ENCODE results near the gene RIPK3. TPM values are rescaled to one million over a fixed set of nuclear protein-coding genes. Genes with fewer than 3 reads are reported as not detected.

Gene RIPK3
- total RNA-seq, 4 donors from 2014 or later: 0.29 to 123 (median 6.0) TPM

DNA sequence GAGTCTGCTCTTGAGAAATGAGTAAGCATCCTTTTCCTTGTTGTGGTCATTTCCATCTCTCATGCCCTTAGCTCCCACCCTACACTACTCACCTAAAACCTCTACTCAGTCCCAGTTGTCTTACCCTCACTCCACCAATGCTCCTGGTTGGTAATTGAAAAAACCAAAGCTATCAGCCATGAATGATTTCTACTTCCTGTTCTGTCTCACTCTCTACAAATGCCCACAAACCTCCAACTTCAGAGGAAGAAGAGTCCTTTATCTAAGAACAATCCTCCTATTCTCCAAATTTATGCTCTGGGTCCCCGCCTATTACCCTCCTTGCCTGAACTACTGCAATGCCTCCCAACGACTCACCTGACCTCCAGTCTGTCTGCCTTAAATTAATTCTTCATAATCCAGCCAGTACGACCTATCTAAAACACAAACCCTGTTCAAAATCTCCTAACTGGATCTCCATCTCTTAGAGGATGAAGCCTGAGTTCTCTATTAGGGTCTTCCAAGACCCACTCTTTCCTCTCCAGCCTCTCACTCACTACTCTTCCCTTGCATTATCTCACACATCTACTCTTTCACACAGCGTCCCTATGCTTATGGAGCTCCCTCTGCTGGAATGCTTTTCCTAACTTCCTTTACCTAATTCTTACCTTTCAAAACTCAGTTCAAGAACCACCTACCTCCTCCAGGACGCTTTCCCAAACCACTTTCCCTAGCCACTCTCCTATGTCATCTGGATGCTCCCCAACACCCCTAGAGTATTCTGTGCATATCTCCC lies 42.4 kb downstream of the RIPK3 start:
- H3K27ac ChIP-seq: no peak overlapping the region
- no peaks in the 10 kb centered on the region for H3K4me1 ChIP-seq
- no peak for TF ChIP-seq POLR2A (IDR thresholded peaks at IDR 0.05)
- H3K4me3 ChIP-seq: no peak overlapping the region
- no peak for DNase-seq
- no peaks in the 10 kb centered on the region for H3K36me3 ChIP-seq
- H3K9me3 ChIP-seq: no peaks in the 10 kb centered on the region
- no peaks in the 10 kb centered on the region for H3K27me3 ChIP-seq
- intact Hi-C loops (cut with DNase I; ENCODE audit: low total_unique reads): loop anchor here (10.0 kb wide), 1 partner anchor 53 kb away; the partner anchor contains the start of gene TINF2

DNA sequence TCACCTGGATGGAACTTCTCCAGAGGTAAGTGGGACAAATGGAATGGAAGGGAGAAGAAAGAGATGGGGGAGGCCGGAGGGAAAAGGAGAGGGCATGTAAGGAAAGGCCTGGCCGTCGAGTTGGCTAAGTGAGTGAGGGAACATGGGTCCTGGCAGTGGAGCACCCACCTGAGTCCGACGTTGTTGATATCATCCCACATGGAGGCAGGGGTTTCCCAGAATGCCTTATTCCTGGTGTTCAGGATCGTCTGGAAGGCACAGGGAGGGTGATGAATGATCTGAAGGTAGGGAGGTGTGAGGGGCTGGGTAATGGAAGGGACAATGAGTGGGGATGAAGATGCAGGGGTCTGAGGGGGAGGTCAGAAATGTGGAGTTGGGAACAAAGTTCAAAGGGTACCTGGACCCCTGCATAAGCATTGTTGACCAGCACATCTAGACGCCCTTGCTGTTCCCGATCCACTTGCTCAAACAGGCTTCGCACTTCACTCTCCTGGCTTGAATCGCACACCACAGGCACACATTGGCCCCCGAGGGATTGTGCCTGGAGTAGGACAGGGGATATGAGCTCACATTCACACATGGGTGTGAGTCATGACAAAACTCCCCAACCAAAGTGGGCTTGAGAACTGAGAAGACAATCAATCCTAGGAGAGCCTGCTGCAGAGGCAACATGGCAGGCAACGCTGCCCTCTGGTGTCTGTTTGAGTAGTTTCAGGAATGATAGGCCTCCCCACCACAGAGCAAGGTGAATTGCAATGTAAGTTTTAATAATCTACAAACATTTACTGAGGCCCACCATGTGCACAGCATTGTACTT lies 43.2 kb downstream of the RIPK3 start:
- Histone ChIP-seq H3K27ac (no peak overlapping the region), H3K4me3 (no peak overlapping the region), H3K4me1 (no peaks in the 10 kb centered on the region), H3K9me3 (no peaks in the 10 kb centered on the region), H3K27me3 (no peaks in the 10 kb centered on the region), H3K36me3 (no peaks in the 10 kb centered on the region)
- intact Hi-C loops (cut with DNase I; ENCODE audit: low total_unique reads): loop anchor here (10.0 kb wide), 1 partner anchor 52 kb away; the partner anchor contains the start of gene TINF2
- TF ChIP-seq POLR2A (IDR thresholded peaks at IDR 0.05): no peak
- TF ChIP-seq, protein P1, sequence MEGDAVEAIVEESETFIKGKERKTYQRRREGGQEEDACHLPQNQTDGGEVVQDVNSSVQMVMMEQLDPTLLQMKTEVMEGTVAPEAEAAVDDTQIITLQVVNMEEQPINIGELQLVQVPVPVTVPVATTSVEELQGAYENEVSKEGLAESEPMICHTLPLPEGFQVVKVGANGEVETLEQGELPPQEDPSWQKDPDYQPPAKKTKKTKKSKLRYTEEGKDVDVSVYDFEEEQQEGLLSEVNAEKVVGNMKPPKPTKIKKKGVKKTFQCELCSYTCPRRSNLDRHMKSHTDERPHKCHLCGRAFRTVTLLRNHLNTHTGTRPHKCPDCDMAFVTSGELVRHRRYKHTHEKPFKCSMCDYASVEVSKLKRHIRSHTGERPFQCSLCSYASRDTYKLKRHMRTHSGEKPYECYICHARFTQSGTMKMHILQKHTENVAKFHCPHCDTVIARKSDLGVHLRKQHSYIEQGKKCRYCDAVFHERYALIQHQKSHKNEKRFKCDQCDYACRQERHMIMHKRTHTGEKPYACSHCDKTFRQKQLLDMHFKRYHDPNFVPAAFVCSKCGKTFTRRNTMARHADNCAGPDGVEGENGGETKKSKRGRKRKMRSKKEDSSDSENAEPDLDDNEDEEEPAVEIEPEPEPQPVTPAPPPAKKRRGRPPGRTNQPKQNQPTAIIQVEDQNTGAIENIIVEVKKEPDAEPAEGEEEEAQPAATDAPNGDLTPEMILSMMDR (IDR thresholded peaks at IDR 0.05): peak; percentile 50 to 63 (median 57)
- DNase-seq: peak; percentile 32 to 50

DNA sequence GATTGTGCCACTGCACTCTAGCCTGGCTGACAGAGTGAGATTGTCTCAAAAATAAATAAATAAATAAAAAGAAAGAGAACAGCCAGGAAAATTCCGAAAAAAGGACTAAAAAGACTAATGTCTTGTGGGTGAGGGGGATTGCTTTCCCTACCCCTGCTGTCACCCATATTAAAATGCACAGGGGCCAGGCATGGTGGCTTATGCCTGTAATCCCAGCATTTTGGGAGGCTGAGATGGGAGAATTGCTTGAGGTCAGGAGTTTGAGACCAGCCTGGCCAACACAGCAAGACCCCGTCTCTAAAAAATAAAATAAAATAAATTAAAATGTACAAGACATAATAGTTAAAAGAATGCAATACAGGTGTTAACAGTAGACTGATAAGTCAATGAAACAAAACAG lies 46.3 kb downstream of the RIPK3 start:
- intact Hi-C loops (cut with DNase I; ENCODE audit: low total_unique reads): loop anchor here (10.0 kb wide), 1 partner anchor 49 kb away; the partner anchor contains the start of gene TINF2

DNA sequence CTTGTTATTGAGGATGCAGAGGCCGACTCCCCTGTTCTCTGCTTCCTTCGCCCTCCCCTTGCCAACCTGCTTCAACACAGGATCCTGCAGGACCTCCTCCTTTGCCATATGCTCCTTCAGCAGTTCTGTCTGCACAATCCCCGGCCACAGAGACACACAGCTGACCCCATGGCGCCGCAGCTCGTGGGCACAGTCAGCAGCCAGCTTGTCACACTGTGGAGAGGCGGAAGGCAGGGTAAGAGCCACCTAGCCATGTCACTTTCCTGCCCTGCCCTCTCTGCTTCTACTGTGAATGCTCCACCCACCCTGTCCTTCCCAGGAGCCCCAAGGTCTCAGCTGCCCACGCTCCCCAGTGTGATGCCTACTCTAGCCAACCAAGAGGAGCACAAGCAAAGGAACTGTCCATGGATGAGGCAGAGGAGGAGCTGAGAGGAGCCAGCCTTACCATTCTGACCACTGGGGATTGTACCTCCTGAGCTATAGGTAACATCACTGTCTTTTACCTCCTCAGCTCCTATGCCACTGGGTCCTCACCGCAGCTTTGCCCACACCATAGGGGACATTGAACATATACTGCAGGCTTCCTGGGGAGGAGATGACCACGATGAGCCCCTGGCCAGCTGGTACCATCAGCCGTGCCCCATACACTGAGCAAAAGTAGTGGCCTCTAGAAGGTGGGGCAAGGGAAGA lies 47.5 kb downstream of the RIPK3 start:
- H3K36me3 ChIP-seq: no peaks in the 10 kb centered on the region
- no peak overlapping the region for H3K27ac ChIP-seq
- no peaks in the 10 kb centered on the region for H3K9me3 ChIP-seq
- H3K27me3 ChIP-seq: no peaks in the 10 kb centered on the region
- DNase-seq: no peak
- TF ChIP-seq POLR2A (IDR thresholded peaks at IDR 0.05): no peak
- TF ChIP-seq, protein P1 (IDR thresholded peaks at IDR 0.05): no peak
- no peak overlapping the region for H3K4me3 ChIP-seq
- intact Hi-C loops (cut with DNase I; ENCODE audit: low total_unique reads): loop anchor here (10.0 kb wide), 1 partner anchor 47 kb away; the partner anchor contains the start of gene TINF2
- H3K4me1 ChIP-seq: no peaks in the 10 kb centered on the region

More for the DNA sequence above, 46.3 kb downstream of the RIPK3 start:
- Histone ChIP-seq H3K9me3 (no peaks in the 10 kb centered on the region), H3K36me3 (no peaks in the 10 kb centered on the region), H3K27me3 (no peaks in the 10 kb centered on the region), H3K4me3 (no peak overlapping the region), H3K4me1 (no peaks in the 10 kb centered on the region), H3K27ac (no peak overlapping the region)
- TF ChIP-seq, protein P1 (IDR thresholded peaks at IDR 0.05): no peak
- no peak for TF ChIP-seq POLR2A (IDR thresholded peaks at IDR 0.05)
- no peak for DNase-seq

DNA sequence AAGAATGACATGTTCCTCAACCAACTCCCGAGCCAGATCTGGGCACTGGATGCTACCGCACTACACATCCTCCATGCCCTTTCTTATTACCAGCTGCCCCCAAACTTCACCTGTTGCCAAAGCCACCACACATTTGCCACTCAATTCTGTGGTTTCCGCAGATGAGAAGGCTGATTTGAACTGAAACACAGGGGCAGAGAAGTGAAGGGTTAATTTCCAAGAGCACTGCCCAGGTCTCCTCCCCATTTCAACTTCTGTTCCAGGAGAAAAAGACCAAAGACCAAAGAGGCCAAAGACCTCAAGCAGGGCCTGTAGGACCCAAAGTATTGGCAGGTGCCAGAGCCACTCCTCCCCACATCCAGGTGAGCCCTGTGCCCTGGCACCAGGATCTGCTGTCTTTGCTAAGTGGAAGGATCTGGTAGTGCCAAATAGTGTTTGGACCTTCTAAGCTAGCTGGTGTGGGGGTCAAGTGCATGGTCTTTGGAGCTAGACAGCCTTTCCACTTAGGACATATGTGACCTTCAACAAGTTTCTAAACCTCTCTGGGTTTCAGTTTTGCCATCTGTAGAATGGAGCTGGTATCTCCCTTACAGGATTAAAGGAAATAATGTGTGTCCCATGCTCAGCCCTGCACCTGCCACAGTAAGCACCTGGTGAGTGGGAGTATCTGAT lies 48.2 kb downstream of the RIPK3 start:
- DNase-seq: no peak
- Histone ChIP-seq H3K4me1 (no peaks in the 10 kb centered on the region), H3K27me3 (no peaks in the 10 kb centered on the region), H3K36me3 (no peaks in the 10 kb centered on the region), H3K27ac (no peak overlapping the region), H3K4me3 (no peak overlapping the region), H3K9me3 (no peaks in the 10 kb centered on the region)
- intact Hi-C loops (cut with DNase I; ENCODE audit: low total_unique reads): loop anchor here (10.0 kb wide), 1 partner anchor 47 kb away; the partner anchor contains the start of gene TINF2
- TF ChIP-seq, protein P1 (IDR thresholded peaks at IDR 0.05): no peak
- TF ChIP-seq POLR2A (IDR thresholded peaks at IDR 0.05): no peak
